HepG2 (cell line): ENCODE results near the gene CSNK1D. TPM values are rescaled to one million over a fixed set of nuclear protein-coding genes. Genes with fewer than 3 reads are reported as not detected.

ENCODE experiments used
- ARNT2 ChIP-seq: sonication (generic); formaldehyde crosslinking; IDR thresholded peaks from 2 replicates; pipeline ENCODE4 v1.8.0; 2022; ENCODE audit warnings: mild to moderate bottlenecking, low read depth, missing genetic modification reagents, moderate library complexity
- ATRX ChIP-seq: sonication (generic); formaldehyde crosslinking; IDR thresholded peaks from 2 replicates; pipeline ENCODE4 v1.4.0; 2020; ENCODE audit warnings: missing genetic modification reagents, borderline replicate concordance
- HMG20B ChIP-seq: conservative IDR thresholded peaks from 2 replicates; pipeline ENCODE4 v1.6.1; 2016; ENCODE audit warnings: missing genetic modification reagents, missing compliant biosample characterization
- JUNB ChIP-seq: sonication (generic); formaldehyde crosslinking; IDR thresholded peaks from 2 replicates; pipeline ENCODE4 v1.8.0; 2022; ENCODE audit warnings: missing genetic modification reagents, mild to moderate bottlenecking, borderline replicate concordance
- LRRFIP1 ChIP-seq: sonication (generic); formaldehyde crosslinking; conservative IDR thresholded peaks from 2 replicates; pipeline ENCODE4 v1.4.0; 2020; ENCODE audit warnings: missing genetic modification reagents
- MAFF ChIP-seq: IDR thresholded peaks from 2 replicates; pipeline ENCODE4 v1.6.1; 2011; ENCODE audit warnings: low read depth, low read length, improper control_type of control experiment
- NCOA5 ChIP-seq: sonication (generic); formaldehyde crosslinking; IDR thresholded peaks from 2 replicates; pipeline ENCODE4 v1.4.0; 2020; ENCODE audit warnings: missing genetic modification reagents
- PPARG ChIP-seq: conservative IDR thresholded peaks from 2 replicates; pipeline ENCODE4 v1.6.1; 2016; ENCODE audit warnings: missing biosample characterization, missing genetic modification reagents
- RFXANK ChIP-seq: IDR thresholded peaks from 2 replicates; pipeline ENCODE4 v1.6.1; 2016
- SNAI1 ChIP-seq: sonication (generic); formaldehyde crosslinking; IDR thresholded peaks from 2 replicates; pipeline ENCODE4 v1.5.0; 2020; ENCODE audit warnings: mild to moderate bottlenecking, missing genetic modification reagents, borderline replicate concordance
- SRSF1 ChIP-seq: fragments of 200-400 bp; formaldehyde crosslinking; optimal IDR thresholded peaks from 2 replicates; pipeline ENCODE3; 2017; ENCODE audit warnings: mild to moderate bottlenecking, low read depth, low read length, moderate library complexity
- ZBTB33 ChIP-seq: sonication (generic); formaldehyde crosslinking; IDR thresholded peaks from 2 replicates; pipeline ENCODE4 v1.4.0; 2020; ENCODE audit warnings: missing genetic modification reagents
- ZNF18 ChIP-seq: sonication (generic); formaldehyde crosslinking; IDR thresholded peaks from 2 replicates; pipeline ENCODE4 v1.8.0; 2022; ENCODE audit warnings: mild to moderate bottlenecking, missing genetic modification reagents; ENCODE audit not compliant: insufficient replicate concordance
- ZNF263 ChIP-seq: sonication (generic); formaldehyde crosslinking; IDR thresholded peaks from 2 replicates; pipeline ENCODE4 v1.4.0; 2020; ENCODE audit warnings: missing genetic modification reagents
- ZNF543 ChIP-seq: sonication (generic); formaldehyde crosslinking; IDR thresholded peaks from 2 replicates; pipeline ENCODE4 v1.4.0; 2020; ENCODE audit warnings: mild to moderate bottlenecking, missing genetic modification reagents
- ZNF639 ChIP-seq: conservative IDR thresholded peaks from 2 replicates; pipeline ENCODE4 v1.6.1; 2018; ENCODE audit warnings: missing genetic modification reagents
- ZNF850 ChIP-seq: sonication (generic); formaldehyde crosslinking; conservative IDR thresholded peaks from 2 replicates; pipeline ENCODE4 v1.9.0; 2021; ENCODE audit warnings: mild to moderate bottlenecking, missing genetic modification reagents
- ZSCAN5A ChIP-seq: sonication (generic); formaldehyde crosslinking; IDR thresholded peaks from 2 replicates; pipeline ENCODE4 v1.8.0; 2022; ENCODE audit warnings: mild to moderate bottlenecking, missing genetic modification reagents, borderline replicate concordance
- polyA plus RNA-seq, 8 experiments: library from polyadenylated mRNA; depleted of rRNA in 3 of 8; stranded (reverse) in 7 of 8; unstranded in 1 of 8; fragments of >200 nt; fragmentation: Illumina TruSeq in 4 of 8; extraction: Trizol in 4 of 8; gene quantifications; 2 replicates each; pipeline versions ENCODE4 v1.2.1 to v1.2.3, GENCODE V29; 2011 to 2016; ENCODE audit warnings: low read depth in 4 of 8, missing spikeins in 1 of 8, mixed read lengths in 1 of 8; ENCODE audit not compliant: insufficient read depth in 1 of 8
- total RNA-seq, 5 experiments: library from RNA; depleted of rRNA; stranded (reverse); fragments of >200 nt; fragmentation: Illumina TruSeq; extraction: Trizol; gene quantifications; 2 replicates each; pipeline ENCODE4 v1.2.3, GENCODE V29; 2016; ENCODE audit warnings: low read depth in 1 of 5

CSNK1D gene
- total and polyA plus RNA-seq, 2 of the 13 experiments (the other 11 are each of a cell fraction or from before 2014, with no cell fraction given), result 31.5 to 128 TPM

GRCh38 chr17:82231562-82232321 is 41.8 kb downstream of the CSNK1D start (continued):
- TF ChIP-seq JUNB (CRISPR knock-in tag), result no peak
- no peak; the same call in 1 of the 2 replicates for TF ChIP-seq ARNT2 (CRISPR knock-in tag)
- TF ChIP-seq ZNF18, result peak; percentile 86
- TF ChIP-seq SRSF1, result peak; percentile 99
- TF ChIP-seq MAFF, result no peak
- no peak for TF ChIP-seq RFXANK (CRISPR knock-in tag)
- TF ChIP-seq ZNF263 (CRISPR knock-in tag), result peak; percentile 30; the same call in 1 of the 2 replicates
- TF ChIP-seq ZNF543, result no peak
- peak; percentile 62 for TF ChIP-seq PPARG (CRISPR knock-in tag)
- TF ChIP-seq ZSCAN5A (CRISPR knock-in tag), result 0 out of 2 replicates have a peak, but pooled peaks have one; percentile 65
- TF ChIP-seq SNAI1, result no peak
- no peak for TF ChIP-seq LRRFIP1 (CRISPR knock-in tag)
- TF ChIP-seq NCOA5 (CRISPR knock-in tag), result no peak
- no peak; the same call in 1 of the 2 replicates for TF ChIP-seq ZNF850
- 0 out of 2 replicates have a peak, but pooled peaks have one; percentile 49 for TF ChIP-seq ZNF639 (CRISPR knock-in tag)
- no peak; the same call in 1 of the 2 replicates for TF ChIP-seq HMG20B (CRISPR knock-in tag)
- peak; percentile 66 for TF ChIP-seq ZBTB33 (CRISPR knock-in tag)
- TF ChIP-seq ATRX, result no peak
